C1 segment of cervical spinal cord (tissue), 14 donors: Measurements from ENCODE around the gene ARPIN.

ENCODE experiments used
- DNase-seq, 14 donors: peaks; one replicate each; lab custom pipeline; 2025; lab: John Stamatoyannopoulos, UW

The ARPIN gene

GRCh38 chr15:89845305-89845893 is 67.4 kb downstream of the ARPIN start:
- DNase-seq = no peak
